WTC11 (cell line): ENCODE results near the gene KIAA1671.

Source experiments
- CTCF ChIP-seq: fragments of 200-600 bp; IDR thresholded peaks from 2 replicates; pipeline ENCODE4 v1.8.0; 2022; ENCODE audit warnings: antibody characterized with exemption
- ESRRA ChIP-seq: sonication (generic); formaldehyde crosslinking; IDR thresholded peaks from 2 replicates; pipeline ENCODE4 v1.8.1; 2022; ENCODE audit warnings: mild to moderate bottlenecking, missing genetic modification reagents, borderline replicate concordance
- FOXJ3 ChIP-seq: sonication (generic); formaldehyde crosslinking; IDR thresholded peaks from 2 replicates; pipeline ENCODE4 v1.9.0; 2021; ENCODE audit warnings: missing genetic modification reagents, mild to moderate bottlenecking, borderline replicate concordance
- MLX ChIP-seq: sonication (generic); formaldehyde crosslinking; IDR thresholded peaks from 2 replicates; pipeline ENCODE4 v1.8.1; 2023; ENCODE audit warnings: mild to moderate bottlenecking, missing genetic modification reagents, moderate library complexity
- MYBL2 ChIP-seq: sonication (generic); formaldehyde crosslinking; IDR thresholded peaks from 2 replicates; pipeline ENCODE4 v1.8.1; 2023; ENCODE audit warnings: mild to moderate bottlenecking, moderate library complexity, missing genetic modification reagents
- USF1 ChIP-seq: sonication (generic); formaldehyde crosslinking; IDR thresholded peaks from 2 replicates; pipeline ENCODE4 v1.8.0; 2022; ENCODE audit warnings: mild to moderate bottlenecking, missing genetic modification reagents

GRCh38 chr22:25160120-25160996 is 207.8 kb downstream of the KIAA1671 start:
- TF ChIP-seq CTCF (no peak), FOXJ3 (CRISPR knock-in tag) (no peak), MYBL2 (CRISPR knock-in tag) (no peak), USF1 (CRISPR knock-in tag) (no peak), MLX (CRISPR knock-in tag) (no peak), ESRRA (CRISPR knock-in tag) (no peak)
